Stimulated activated CD8-positive, alpha-beta memory T cell treated with anti-CD3 and anti-CD28 coated beads, Interleukin-4, amount 100 ng/mL, for 4 hours (primary cell): ENCODE data around the gene COX4I1.
"Not testable (repeated sequence)": the region's sequence is repeated elsewhere in the genome, so short reads cannot be mapped to it uniquely, and the experiment has no call there.

Source experiments
- DNase-seq, 2 donors: peaks; one replicate each; pipeline ENCODE4 v3.0.0-alpha.2; 2020; ENCODE audit warnings: low read depth in 2 of 2, low spot score in 1 of 2

The COX4I1 gene

GRCh38 chr16:85798901-85799496, 496 bp upstream of the COX4I1 start:
- DNase-seq: no peak

- no peak for DNase-seq
These were observed 800 bp downstream of the COX4I1 start for GRCh38 chr16:85800321-85800669.

DNA sequence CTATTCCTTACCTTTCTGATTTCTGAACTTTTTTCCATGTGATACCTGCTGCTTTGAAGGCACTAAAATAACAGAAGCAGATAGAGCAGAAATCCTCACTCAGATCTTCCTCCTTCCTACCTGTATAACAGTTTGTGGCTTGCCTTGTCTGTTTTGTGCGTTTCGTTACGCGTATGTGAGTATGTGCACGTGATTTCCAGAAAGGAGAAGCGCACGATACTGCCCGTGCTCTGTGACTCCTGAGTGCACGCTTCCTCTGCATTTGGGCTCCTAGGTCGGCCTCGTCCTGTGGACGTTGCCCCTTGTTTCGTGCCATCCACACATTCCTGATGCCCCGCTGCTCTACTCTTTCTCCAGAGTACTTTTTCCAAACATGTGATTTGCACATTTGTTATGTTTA, 4.1 kb downstream of the COX4I1 start:
- no peak for DNase-seq

DNA sequence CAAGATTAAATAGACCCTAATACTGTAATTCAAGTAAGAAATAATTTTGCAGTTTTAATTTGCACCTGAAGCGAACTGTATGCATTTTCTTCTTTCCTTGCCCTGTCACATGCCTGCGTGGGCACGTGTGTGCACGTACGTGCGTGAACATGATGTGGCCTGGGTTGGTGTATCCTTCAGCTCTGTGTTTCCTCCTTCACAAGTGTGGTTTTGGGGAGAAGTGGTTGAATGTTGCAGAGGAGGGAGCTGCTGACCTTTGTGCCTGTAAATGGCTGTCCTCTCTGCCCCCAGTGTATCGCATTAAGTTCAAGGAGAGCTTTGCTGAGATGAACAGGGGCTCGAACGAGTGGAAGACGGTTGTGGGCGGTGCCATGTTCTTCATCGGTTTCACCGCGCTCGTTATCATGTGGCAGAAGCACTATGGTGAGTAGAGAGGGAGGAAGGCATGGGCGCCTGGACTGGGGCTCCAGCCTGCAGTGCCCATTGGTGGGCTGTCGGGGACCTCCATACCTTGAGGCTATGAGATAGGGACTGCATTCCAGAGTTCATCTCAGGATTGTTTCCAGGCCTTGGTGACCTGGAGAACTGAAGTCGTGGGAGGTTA, 6.0 kb downstream of the COX4I1 start:
- DNase-seq: no peak

- no peak for DNase-seq
These were observed 7.0 kb downstream of the COX4I1 start for GRCh38 chr16:85806539-85806938.

- DNase-seq: not testable (repeated sequence)
These were observed 7.8 kb downstream of the COX4I1 start for GRCh38 chr16:85807340-85807739.

- not testable (repeated sequence) for DNase-seq
These were observed 8.6 kb downstream of the COX4I1 start for GRCh38 chr16:85808104-85808503.

GRCh38 chr16:85808926-85809325, 9.4 kb downstream of the COX4I1 start:
- no peak for DNase-seq

DNA sequence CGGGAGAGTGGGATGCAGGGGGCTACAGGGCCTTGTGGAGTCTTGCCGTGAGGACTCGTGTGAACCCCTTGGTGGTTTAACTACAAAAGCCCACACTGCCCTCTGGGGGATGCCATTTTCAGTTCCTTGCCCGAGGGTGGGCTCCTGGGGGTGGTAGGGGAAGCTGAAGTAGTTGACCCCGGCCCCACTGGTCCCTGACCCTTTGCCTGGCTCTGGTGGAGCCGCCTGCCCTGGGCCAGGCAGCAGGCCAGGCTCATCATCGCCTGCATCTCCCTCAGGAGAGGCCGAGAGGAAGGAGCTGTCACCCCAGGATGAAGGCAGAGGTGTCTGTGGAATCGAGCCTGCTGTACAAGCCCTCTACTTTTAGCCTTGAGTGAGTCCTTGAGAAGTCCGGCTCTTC, 10.2 kb downstream of the COX4I1 start:
- no peak for DNase-seq

GRCh38 chr16:85810097-85810741, 10.7 kb downstream of the COX4I1 start:
- no peak for DNase-seq

- DNase-seq: no peak
These were observed 11.2 kb downstream of the COX4I1 start for GRCh38 chr16:85810742-85811115.

GRCh38 chr16:85812031-85812807, 12.7 kb downstream of the COX4I1 start:
- DNase-seq: no peak

- no peak for DNase-seq
These were observed 13.6 kb downstream of the COX4I1 start for GRCh38 chr16:85812811-85813700.

GRCh38 chr16:85816159-85816558, 16.7 kb downstream of the COX4I1 start:
- DNase-seq: no peak

DNA sequence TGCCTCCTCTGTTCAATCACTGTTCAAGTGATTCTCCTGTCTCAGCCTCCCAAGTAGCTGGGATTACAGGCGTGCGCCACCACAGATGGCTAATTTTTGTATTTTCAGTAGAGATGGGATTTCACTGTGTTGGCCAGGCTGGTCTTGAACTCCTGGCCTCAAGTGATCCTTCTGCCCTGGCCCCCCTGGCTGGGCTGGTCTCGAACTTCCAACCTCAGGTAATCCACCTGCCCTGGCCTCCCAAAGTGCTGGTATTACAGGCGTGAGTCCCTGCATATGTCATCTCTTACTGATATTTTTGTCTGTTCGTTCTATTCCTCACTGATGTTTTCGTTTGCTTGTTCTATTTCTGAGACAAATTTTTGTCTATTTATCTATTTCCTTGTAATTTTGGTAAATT, 17.7 kb downstream of the COX4I1 start:
- DNase-seq: not testable (repeated sequence)

DNA sequence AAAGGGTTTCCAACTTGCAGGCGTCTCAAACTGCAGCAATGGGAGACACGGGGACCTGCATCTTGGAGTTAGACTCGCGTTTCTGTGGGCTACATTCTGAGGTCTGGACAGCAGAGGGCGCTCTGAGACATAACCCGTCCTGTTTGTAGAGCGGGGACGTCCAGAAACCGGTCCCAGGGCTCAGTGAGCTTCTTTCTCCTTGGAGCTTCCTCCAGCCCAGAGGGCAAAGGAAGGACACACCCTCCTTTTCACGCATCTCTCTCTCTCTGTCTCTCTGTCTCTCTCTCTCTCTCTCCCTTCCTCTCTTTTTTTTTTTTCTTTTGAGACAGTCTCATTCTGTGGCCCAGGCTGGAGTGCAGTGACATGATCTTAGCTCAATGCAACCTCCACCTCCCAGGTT, 19.8 kb downstream of the COX4I1 start:
- peak; percentile 58 to 78 for DNase-seq

GRCh38 chr16:85819771-85820170, 20.3 kb downstream of the COX4I1 start:
- no peak for DNase-seq

DNA sequence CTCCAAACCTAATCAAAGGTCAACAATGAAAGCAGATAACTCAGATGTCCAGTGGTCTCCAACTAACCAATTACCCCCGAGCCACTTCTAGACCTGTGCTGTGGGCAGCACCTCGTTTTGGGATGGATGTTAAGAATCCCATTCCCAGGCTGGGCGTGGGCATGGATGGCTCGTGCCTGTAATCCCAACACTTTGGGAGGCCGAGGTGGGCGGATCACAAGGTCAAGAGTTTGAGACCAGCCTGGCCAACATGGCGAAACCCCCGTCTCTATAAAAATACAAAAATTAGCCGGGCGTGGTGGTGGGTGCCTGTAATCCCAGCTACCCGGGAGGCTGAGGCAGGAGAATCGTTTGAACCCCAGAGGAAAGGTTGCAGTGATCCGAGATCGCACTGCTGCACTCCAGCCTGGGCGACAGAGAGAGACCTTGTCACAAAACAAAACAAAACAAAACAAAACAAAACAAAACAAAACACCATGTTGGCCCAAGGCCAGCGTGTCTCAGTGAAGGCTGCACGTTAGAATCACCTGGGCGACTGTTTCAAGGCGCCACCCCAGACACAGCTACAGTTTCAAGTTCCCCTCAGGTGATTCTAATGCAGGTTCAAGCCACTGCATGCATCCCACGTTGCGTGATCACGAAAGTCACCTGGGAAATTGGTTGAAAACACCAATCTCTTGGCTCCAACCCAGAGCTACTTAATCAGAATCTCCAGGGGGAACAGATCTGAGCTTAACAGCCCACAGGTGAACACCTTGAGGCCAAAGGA, 21.3 kb downstream of the COX4I1 start:
- DNase-seq: no peak

DNA sequence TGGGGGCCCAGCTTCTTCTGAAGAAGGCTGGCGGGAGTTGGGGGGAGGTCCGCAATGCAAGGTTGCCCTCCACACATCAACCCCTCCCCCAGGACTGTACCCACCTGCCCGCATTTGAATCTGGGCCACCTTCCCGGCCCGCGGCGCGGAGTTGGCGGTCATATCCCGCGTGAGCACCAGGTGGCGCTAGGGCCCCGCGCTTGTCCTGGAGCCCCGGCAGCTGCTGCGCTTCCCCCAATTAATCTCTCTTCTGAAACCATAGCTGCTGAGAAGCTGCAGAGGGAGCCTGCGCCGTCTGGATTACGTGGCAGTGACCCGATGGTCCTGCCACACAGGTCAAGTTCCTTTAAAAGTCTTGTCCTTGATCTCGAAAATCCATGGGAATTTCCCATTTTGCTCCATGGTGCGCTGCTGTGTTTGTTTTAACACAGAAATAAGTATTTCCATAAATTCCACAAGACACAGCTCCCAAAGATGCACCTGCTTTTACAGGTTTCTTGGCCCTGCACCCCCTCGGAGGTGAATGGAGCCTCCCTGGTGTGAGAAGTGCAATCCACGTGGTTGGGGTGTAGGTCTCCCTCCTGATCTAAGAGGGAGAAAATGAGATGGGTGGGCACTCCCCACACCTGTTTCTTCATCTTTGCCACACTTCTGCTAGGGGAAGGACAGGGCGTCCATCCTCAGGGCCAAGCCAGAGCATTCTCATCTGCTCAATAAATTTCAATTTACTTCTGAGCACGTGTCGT, 22.1 kb downstream of the COX4I1 start:
- peak; percentile 59 to 66 for DNase-seq

DNA sequence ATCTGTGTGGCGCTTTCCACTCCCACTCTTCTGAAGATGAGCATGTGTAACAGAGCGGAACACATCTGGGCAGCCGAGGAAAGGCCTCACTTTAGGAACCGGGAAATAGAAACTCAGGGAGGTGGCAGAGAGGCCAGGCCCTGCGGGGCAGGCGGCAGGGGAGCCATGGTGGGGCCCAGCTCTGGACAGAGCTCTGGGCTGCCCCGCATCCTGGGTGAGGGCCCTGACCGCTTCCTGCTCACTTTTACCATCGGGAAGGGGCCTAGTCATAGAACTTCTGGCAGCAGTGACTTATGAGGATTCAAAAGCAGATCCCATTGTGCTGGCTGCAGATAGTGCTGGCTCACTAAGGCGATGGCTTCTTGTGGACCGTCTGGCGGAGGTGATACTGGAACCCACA, 22.6 kb downstream of the COX4I1 start:
- no peak for DNase-seq
